HEK293 (cell line): Measurements from ENCODE around the gene GPR15.

Experiments
- BCL11A ChIP-seq: fragments of 450-650 bp; formaldehyde crosslinking; IDR thresholded peaks from 2 replicates; pipeline ENCODE4 v1.5.1; 2016; ENCODE audit warnings: low read depth, missing biosample characterization, missing genetic modification characterization
- HOXD13 ChIP-seq: sonication (generic); formaldehyde crosslinking; IDR thresholded peaks from 2 replicates; pipeline ENCODE4 v1.8.0; 2022; ENCODE audit warnings: missing genetic modification reagents, borderline replicate concordance
- ZNF248 ChIP-seq: fragments of 450-650 bp; formaldehyde crosslinking; IDR thresholded peaks from 2 replicates; pipeline ENCODE4 v1.5.1; 2017; ENCODE audit warnings: missing biosample characterization, missing genetic modification characterization
- ZNF707 ChIP-seq: fragments of 450-650 bp; formaldehyde crosslinking; IDR thresholded peaks from 2 replicates; pipeline ENCODE4 v1.5.1; 2016; ENCODE audit warnings: missing biosample characterization, missing genetic modification characterization
- ZNF777 ChIP-seq: fragments of 450-650 bp; formaldehyde crosslinking; IDR thresholded peaks from 2 replicates; pipeline ENCODE4 v1.5.1; 2017; ENCODE audit warnings: missing biosample characterization, missing genetic modification characterization, borderline replicate concordance
- TF ChIP-seq, protein P1 (sequence below): fragments of 450-650 bp; formaldehyde crosslinking; IDR thresholded peaks from 2 replicates; pipeline ENCODE4 v1.5.1; 2016; ENCODE audit warnings: missing biosample characterization, missing genetic modification characterization
- TF ChIP-seq, protein P2 (sequence below): fragments of 450-650 bp; formaldehyde crosslinking; IDR thresholded peaks from 2 replicates; pipeline ENCODE4 v1.5.1; 2016; ENCODE audit warnings: missing biosample characterization, missing genetic modification characterization, low read depth

DNA sequence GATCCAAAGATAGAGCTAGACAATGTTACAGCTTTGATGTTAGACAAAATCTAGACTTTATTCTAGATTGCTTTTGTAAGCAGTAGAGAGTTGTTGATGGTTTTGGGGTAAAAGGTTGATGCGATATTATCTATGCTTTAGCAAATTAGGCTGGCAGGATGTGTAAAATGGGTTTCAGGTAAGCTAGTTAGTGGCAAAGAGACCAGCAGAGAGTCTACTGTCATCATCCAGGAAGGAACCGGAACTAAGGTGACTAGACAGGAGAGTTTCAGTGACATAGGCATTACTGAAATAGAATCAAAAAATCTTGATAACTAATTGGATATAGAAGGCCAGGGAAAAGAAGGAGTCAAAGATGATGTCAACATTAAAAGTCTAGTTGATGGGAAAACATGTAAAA, 23.2 kb upstream of the GPR15 start:
- TF ChIP-seq, protein P1, sequence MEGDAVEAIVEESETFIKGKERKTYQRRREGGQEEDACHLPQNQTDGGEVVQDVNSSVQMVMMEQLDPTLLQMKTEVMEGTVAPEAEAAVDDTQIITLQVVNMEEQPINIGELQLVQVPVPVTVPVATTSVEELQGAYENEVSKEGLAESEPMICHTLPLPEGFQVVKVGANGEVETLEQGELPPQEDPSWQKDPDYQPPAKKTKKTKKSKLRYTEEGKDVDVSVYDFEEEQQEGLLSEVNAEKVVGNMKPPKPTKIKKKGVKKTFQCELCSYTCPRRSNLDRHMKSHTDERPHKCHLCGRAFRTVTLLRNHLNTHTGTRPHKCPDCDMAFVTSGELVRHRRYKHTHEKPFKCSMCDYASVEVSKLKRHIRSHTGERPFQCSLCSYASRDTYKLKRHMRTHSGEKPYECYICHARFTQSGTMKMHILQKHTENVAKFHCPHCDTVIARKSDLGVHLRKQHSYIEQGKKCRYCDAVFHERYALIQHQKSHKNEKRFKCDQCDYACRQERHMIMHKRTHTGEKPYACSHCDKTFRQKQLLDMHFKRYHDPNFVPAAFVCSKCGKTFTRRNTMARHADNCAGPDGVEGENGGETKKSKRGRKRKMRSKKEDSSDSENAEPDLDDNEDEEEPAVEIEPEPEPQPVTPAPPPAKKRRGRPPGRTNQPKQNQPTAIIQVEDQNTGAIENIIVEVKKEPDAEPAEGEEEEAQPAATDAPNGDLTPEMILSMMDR, result no peak
- TF ChIP-seq ZNF248 (tag by site-specific recombination) (no peak), ZNF777 (tag by site-specific recombination) (no peak), HOXD13 (CRISPR knock-in tag) (no peak), BCL11A (tag by site-specific recombination) (no peak), ZNF707 (tag by site-specific recombination) (no peak)
- TF ChIP-seq, protein P2, sequence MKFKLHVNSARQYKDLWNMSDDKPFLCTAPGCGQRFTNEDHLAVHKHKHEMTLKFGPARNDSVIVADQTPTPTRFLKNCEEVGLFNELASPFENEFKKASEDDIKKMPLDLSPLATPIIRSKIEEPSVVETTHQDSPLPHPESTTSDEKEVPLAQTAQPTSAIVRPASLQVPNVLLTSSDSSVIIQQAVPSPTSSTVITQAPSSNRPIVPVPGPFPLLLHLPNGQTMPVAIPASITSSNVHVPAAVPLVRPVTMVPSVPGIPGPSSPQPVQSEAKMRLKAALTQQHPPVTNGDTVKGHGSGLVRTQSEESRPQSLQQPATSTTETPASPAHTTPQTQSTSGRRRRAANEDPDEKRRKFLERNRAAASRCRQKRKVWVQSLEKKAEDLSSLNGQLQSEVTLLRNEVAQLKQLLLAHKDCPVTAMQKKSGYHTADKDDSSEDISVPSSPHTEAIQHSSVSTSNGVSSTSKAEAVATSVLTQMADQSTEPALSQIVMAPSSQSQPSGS (tag by site-specific recombination), result no peak
